ENCODE data around the gene ASIC3.

Gene ASIC3

DNA sequence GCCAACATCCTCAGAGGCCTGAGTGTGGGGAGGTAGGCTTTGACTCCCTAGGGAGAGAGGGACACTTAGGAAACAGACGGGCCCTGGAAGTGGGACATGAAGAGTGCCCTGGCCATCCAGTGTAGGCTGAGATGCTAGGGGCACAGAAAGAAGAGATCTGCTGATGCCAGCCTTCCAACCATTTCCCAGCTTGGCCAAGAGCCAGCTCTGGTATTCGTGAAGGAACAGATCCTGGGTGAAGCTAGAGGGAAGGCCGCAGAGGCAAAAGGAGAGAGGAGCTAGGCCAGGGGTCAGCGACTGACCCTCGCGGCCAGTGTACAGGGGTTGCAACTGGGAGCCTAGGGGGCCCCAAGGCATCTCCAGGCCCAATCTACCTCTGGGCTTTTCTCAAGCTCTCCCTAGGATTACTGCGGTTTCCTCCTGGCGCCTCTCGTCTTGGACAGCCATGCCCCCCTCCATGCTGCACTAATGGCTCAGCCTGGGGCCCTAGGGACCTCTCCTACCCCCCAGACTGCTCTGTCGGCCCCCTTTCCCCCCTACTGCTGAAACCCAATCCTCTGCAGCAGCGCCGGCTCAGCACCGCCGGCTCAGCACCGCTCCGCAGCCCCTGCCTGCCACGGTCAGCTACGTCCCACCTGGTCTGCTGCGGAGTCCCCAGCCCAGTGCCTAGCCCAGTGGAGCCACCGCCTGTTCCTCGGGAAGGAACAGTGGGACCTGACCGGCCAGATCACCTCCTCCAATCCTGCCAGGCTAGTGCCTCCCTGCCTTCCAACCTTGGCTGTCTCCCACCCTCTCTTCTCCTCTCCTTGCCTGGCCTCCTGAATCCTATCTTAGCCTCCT is at the start of gene ASIC3:
TSS of gene ASIC3 (plus strand) at position 556 of the 840 bp plus-strand sequence. CDS start 355 bp downstream, outside the sequence.
- Histone ChIP-seq H3K9me3 (ENCODE audit: low read length) (no peaks in the 10 kb centered on the region), H3K4me1 (ENCODE audit: insufficient read depth, low read length) (no peaks in the 10 kb centered on the region), H3K4me3 (ENCODE audit: low read length) (no peak within 1 kb of the TSS), H3K27me3 (ENCODE audit: insufficient read depth, low read length) (no peaks in the 10 kb centered on the region), H2AFZ (ENCODE audit: low read depth, low read length) (no peak within 1 kb of the TSS), H3K36me3 (ENCODE audit: insufficient read depth, low read length) (no peaks in the 10 kb centered on the region)

DNA sequence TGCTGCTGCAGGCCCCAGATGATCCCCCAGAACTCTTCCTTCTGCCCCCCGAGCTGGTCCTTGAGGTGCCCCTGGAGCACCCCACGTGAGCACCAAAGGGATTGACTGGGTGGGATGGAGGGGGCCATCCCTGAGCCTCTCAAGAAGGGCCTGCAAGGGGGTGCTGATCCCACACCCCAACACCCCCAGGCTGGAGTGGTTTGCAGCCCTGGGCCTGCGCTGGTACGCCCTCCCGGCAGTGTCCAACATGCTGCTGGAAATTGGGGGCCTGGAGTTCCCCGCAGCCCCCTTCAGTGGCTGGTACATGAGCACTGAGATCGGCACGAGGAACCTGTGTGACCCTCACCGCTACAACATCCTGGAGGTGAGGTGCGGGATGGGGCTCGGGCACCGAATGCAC is 49.3 kb upstream of the ASIC3 start:
- H2AFZ ChIP-seq (ENCODE audit: low read depth, low read length), result no peak overlapping the region
- no peaks in the 10 kb centered on the region for H3K9me3 ChIP-seq (ENCODE audit: low read length)
- peaks cover 16% of the 10 kb centered on the region for H3K4me1 ChIP-seq (ENCODE audit: insufficient read depth, low read length)
- no peak overlapping the region for H3K4me3 ChIP-seq (ENCODE audit: low read length)
- no peaks in the 10 kb centered on the region for H3K27me3 ChIP-seq (ENCODE audit: insufficient read depth, low read length)
- H3K36me3 ChIP-seq (ENCODE audit: insufficient read depth, low read length), result no peaks in the 10 kb centered on the region

DNA sequence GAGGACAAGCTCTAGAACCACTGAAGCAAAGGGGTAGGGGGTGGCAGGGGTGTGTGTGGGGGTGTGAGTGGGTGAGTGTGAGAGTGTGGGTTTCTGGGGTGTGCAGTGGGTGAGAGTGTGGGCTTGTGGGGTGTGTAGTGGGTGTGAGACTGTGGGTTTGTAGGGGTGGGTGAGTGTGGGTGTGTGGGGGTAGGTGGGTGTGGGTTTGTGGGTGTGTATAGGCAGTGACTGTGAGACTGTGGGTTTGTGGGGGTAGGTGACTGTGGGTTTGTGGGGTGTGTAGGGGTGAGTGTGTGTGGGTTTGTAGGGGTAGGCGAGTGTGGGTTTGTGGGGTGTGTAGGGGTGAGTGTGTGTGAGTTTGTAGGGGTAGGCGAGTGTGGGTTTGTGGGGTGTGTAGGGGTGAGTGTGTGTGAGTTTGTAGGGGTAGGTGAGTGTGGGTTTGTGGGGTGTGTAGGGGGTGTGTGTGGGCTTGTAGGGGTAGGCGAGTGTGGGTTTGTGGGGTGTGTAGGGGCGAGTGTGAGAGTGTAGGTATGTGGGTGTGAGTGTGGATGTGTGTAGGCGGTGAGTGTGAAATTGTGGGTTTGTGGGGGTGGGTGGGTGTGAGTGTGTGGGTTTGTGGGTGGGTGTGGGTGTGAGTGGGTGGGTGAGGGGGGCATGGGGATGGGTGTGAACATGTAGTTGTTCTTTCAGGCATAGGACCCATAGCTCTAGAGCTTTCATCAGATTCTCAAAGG is 48.7 kb upstream of the ASIC3 start:
- Histone ChIP-seq H3K4me3 (ENCODE audit: low read length) (no peak overlapping the region), H3K36me3 (ENCODE audit: insufficient read depth, low read length) (no peaks in the 10 kb centered on the region), H2AFZ (ENCODE audit: low read depth, low read length) (no peak overlapping the region), H3K27me3 (ENCODE audit: insufficient read depth, low read length) (no peaks in the 10 kb centered on the region), H3K4me1 (ENCODE audit: insufficient read depth, low read length) (peaks cover 10% of the 10 kb centered on the region), H3K9me3 (ENCODE audit: low read length) (no peaks in the 10 kb centered on the region)

DNA sequence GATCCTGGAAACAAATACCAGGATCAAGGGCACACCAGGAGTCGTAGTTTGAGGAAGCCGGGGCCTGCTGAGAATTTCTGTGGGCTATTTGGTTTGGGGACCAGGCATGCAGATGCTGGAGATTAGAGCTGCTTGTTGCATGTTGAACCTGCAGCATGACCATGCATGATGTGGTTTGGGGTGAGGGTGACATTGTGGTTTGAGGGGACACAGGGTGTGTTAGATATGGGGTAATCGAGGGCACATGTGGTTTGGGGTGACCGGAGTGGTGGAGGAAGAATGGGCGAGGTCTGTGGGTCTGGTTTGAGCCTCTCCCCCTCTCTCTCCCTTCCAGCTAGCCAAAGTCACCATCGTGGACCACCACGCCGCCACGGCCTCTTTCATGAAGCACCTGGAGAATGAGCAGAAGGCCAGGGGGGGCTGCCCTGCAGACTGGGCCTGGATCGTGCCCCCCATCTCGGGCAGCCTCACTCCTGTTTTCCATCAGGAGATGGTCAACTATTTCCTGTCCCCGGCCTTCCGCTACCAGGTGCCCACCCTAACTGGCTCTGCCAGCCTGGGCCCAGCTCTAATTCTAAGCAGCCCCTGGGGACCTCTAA is 47.3 kb upstream of the ASIC3 start:
- Histone ChIP-seq H2AFZ (ENCODE audit: low read depth, low read length) (no peak overlapping the region), H3K4me1 (ENCODE audit: insufficient read depth, low read length) (peaks cover 5% of the 10 kb centered on the region), H3K27me3 (ENCODE audit: insufficient read depth, low read length) (no peaks in the 10 kb centered on the region), H3K36me3 (ENCODE audit: insufficient read depth, low read length) (no peaks in the 10 kb centered on the region), H3K4me3 (ENCODE audit: low read length) (no peak overlapping the region), H3K9me3 (ENCODE audit: low read length) (no peaks in the 10 kb centered on the region)

DNA sequence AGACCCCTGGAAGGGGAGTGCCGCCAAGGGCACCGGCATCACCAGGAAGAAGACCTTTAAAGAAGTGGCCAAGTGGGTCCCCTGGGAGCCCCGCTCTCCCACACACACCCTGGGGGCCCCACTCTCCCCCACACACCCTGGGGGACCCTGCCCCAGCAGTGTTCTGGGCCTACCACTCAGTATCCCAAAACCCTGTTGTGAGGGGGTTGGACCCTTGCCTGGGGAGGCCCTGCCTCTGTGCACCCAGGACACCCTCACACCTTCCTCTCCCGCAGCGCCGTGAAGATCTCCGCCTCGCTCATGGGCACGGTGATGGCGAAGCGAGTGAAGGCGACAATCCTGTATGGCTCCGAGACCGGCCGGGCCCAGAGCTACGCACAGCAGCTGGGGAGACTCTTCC is 46.8 kb upstream of the ASIC3 start:
- Histone ChIP-seq H3K27me3 (ENCODE audit: insufficient read depth, low read length) (no peaks in the 10 kb centered on the region), H3K9me3 (ENCODE audit: low read length) (no peaks in the 10 kb centered on the region), H2AFZ (ENCODE audit: low read depth, low read length) (no peak overlapping the region)

DNA sequence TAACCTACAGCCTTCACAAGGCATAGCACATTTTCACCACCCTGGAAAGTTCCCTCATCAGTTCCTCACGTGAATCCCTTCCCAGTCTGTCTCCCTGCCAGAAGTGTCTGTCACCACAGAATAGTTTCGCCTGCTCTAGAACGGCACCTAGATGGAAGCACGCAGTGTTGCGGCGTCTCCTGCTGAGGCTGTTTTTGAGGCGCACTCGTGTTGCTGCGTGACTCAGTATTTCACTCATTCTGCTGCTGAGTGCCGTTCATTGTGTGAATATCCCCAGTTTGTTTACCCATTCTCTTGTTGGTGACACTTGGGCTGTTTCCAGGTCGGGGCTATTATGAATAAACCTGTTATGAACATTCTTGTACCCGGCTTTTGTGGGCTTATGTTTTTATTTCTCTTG is 44.8 kb upstream of the ASIC3 start:
- no peak overlapping the region for H2AFZ ChIP-seq (ENCODE audit: low read depth, low read length)
- H3K4me3 ChIP-seq (ENCODE audit: low read length), result no peak overlapping the region
- no peaks in the 10 kb centered on the region for H3K36me3 ChIP-seq (ENCODE audit: insufficient read depth, low read length)
- no peaks in the 10 kb centered on the region for H3K9me3 ChIP-seq (ENCODE audit: low read length)
- no peaks in the 10 kb centered on the region for H3K27me3 ChIP-seq (ENCODE audit: insufficient read depth, low read length)
- H3K4me1 ChIP-seq (ENCODE audit: insufficient read depth, low read length), result no peaks in the 10 kb centered on the region

More for the DNA sequence above, 46.8 kb upstream of the ASIC3 start:
- H3K4me1 ChIP-seq (ENCODE audit: insufficient read depth, low read length), result peaks cover 2% of the 10 kb centered on the region
- H3K4me3 ChIP-seq (ENCODE audit: low read length), result no peak overlapping the region
- no peaks in the 10 kb centered on the region for H3K36me3 ChIP-seq (ENCODE audit: insufficient read depth, low read length)

DNA sequence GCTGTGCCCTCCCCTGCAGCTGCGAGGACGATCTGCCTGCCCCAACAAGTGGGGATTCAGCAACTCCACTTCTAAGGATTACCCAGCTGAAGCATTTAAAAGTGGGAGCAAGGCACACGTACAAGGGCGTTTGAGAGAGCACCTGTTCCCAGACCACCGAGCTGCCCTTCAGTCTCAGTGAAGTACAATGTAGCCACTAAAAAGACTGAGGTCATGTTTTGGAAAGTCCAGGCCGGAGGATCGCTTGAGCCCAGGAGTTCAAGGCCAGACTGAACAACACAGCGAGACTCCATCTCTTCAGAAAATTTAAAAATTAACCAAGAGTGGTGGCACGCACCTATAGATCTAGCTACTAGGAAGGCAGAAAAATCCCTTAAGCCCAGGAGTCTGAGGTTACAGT is 42.8 kb upstream of the ASIC3 start:
- H3K27me3 ChIP-seq (ENCODE audit: insufficient read depth, low read length), result no peaks in the 10 kb centered on the region
- H3K9me3 ChIP-seq (ENCODE audit: low read length), result no peaks in the 10 kb centered on the region
- no peak overlapping the region for H2AFZ ChIP-seq (ENCODE audit: low read depth, low read length)
- H3K4me3 ChIP-seq (ENCODE audit: low read length), result no peak overlapping the region
- H3K36me3 ChIP-seq (ENCODE audit: insufficient read depth, low read length), result no peaks in the 10 kb centered on the region
- peaks cover 8% of the 10 kb centered on the region for H3K4me1 ChIP-seq (ENCODE audit: insufficient read depth, low read length)

DNA sequence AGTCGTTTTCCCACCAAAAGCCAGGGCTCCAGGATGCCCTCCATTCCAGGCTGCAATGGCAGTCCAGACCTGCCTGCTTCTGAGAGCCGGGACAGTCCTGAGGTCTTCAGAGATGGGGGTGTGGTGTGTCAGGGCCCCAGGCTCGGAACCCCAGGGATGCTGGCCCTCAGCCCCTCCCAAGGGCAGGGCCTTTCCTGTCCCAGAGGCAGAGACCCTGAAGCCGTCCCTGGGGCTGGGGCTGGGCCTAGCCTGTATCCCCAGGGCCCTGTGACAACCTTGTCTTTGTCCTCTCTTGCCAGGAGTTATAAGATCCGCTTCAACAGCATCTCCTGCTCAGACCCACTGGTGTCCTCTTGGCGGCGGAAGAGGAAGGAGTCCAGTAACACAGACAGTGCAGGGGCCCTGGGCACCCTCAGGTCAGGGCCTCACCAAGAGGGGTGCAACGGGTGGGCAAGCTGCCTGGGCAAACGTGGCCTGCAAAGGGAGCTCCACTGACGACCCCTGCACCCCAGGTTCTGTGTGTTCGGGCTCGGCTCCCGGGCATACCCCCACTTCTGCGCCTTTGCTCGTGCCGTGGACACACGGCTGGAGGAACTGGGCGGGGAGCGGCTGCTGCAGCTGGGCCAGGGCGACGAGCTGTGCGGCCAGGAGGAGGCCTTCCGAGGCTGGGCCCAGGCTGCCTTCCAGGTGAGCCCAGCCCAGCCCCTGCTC is 41.6 kb upstream of the ASIC3 start:
- peaks cover 8% of the 10 kb centered on the region for H3K4me1 ChIP-seq (ENCODE audit: insufficient read depth, low read length)
- no peak overlapping the region for H3K4me3 ChIP-seq (ENCODE audit: low read length)
- H3K27me3 ChIP-seq (ENCODE audit: insufficient read depth, low read length), result no peaks in the 10 kb centered on the region
- no peaks in the 10 kb centered on the region for H3K36me3 ChIP-seq (ENCODE audit: insufficient read depth, low read length)
- no peak overlapping the region for H2AFZ ChIP-seq (ENCODE audit: low read depth, low read length)
- no peaks in the 10 kb centered on the region for H3K9me3 ChIP-seq (ENCODE audit: low read length)

DNA sequence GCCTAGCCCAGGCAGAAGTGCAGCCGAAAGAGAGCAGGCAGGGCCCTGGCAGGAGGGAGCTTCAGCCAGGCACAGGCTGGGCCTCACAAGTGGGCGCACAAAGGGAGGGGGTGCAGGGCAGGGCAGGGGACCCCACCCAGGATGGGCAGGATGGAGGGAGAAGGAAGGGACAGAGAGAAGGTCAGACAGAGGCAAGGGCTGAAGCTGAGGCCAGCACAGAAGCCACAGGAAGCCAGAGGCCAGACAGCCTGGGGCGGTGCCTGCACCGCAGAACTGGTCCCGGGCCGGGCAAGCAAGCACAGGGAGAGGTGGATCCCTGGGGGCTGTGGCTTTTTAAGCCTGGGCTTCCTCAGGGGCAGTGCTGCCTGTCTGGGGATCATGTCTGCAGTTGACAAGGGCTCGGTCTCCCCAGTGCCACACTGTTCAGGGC is 40.8 kb upstream of the ASIC3 start:
- no peaks in the 10 kb centered on the region for H3K36me3 ChIP-seq (ENCODE audit: insufficient read depth, low read length)
- H3K27me3 ChIP-seq (ENCODE audit: insufficient read depth, low read length), result no peaks in the 10 kb centered on the region
- peaks cover 8% of the 10 kb centered on the region for H3K4me1 ChIP-seq (ENCODE audit: insufficient read depth, low read length)
- H3K9me3 ChIP-seq (ENCODE audit: low read length), result no peaks in the 10 kb centered on the region
- no peak overlapping the region for H3K4me3 ChIP-seq (ENCODE audit: low read length)
- no peak overlapping the region for H2AFZ ChIP-seq (ENCODE audit: low read depth, low read length)

DNA sequence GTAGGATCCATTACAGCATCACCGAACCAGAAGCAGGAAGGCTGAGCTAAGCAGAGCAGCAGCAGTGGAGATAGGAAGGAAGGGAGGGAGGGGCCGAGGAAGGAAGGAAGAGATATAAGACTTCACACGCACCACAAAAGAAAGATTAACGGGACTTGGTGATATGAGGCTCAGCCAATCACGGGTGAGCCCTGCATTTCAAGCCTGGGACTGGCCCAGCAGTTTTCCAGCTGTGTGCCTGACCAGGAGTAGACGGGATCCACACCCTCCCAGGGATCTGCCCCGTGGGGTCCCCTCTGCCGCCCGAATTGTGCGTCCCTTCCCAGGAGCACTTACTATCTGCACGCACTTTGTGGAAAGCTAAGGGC is 40.2 kb upstream of the ASIC3 start:
- no peaks in the 10 kb centered on the region for H3K36me3 ChIP-seq (ENCODE audit: insufficient read depth, low read length)
- no peak overlapping the region for H3K4me3 ChIP-seq (ENCODE audit: low read length)
- H2AFZ ChIP-seq (ENCODE audit: low read depth, low read length), result no peak overlapping the region
- H3K9me3 ChIP-seq (ENCODE audit: low read length), result no peaks in the 10 kb centered on the region
- peaks cover 8% of the 10 kb centered on the region for H3K4me1 ChIP-seq (ENCODE audit: insufficient read depth, low read length)
- H3K27me3 ChIP-seq (ENCODE audit: insufficient read depth, low read length), result no peaks in the 10 kb centered on the region

DNA sequence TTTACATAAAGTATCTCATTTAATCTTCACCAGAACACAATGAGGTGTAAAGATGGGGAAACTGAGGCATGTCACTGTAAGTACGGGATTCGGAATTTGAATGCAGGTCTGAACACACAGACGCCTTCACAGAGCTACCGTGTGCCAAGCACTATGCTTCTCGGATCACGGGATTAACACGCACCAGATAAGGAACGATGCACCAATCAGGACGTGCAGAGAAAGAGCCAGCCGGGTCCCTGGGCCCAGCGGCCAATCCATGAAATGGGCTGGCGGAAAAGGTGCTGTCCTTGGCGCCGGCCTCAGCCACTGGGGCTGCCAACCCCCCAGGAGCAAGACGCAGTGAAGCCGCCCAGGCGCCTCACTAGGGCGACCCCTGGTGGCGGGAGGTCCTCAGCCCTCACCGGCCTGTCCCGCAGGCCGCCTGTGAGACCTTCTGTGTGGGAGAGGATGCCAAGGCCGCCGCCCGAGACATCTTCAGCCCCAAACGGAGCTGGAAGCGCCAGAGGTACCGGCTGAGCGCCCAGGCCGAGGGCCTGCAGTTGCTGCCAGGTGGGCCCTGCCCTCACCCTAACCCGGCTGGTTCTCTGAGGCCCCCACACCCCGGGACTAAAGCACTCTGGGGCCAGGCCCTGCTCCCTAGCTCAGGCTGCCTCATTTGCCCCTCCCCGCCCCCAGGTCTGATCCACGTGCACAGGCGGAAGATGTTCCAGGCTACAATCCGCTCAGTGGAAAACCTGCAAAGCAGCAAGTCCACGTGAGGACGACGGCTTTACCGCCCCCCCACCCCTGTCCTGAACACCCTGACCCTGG is 39.6 kb upstream of the ASIC3 start:
- peaks cover 8% of the 10 kb centered on the region for H3K4me1 ChIP-seq (ENCODE audit: insufficient read depth, low read length)
- H3K27me3 ChIP-seq (ENCODE audit: insufficient read depth, low read length), result no peaks in the 10 kb centered on the region
- H3K36me3 ChIP-seq (ENCODE audit: insufficient read depth, low read length), result no peaks in the 10 kb centered on the region
- H3K4me3 ChIP-seq (ENCODE audit: low read length), result no peak overlapping the region
- no peaks in the 10 kb centered on the region for H3K9me3 ChIP-seq (ENCODE audit: low read length)
- H2AFZ ChIP-seq (ENCODE audit: low read depth, low read length), result no peak overlapping the region

DNA sequence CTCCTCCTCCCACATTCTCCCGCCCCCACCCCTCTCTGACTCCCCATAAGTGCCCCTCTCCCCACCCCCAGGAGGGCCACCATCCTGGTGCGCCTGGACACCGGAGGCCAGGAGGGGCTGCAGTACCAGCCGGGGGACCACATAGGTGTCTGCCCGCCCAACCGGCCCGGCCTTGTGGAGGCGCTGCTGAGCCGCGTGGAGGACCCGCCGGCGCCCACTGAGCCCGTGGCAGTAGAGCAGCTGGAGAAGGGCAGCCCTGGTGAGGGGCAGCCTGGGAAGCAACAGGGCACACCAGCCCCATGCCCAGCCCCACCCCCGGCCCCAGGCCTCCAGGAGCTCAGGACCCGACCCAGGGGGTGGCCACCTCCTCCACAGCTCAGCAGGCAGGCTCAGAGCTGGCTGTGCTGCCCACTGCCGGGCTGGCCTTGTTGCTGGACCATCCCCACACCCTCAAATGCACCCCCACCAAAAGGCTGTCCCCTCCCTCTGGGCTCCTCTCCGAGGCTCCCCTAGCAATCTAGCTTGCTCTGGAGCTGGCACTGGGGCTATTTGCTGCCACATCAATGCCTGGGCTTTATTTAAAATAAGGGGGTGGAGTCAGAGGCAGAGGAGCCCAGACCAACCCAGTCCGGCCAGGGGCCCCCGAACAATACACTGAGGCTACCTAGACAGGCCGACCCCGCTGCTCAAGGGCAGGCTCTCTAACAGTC is 38.8 kb upstream of the ASIC3 start:
- Histone ChIP-seq H2AFZ (ENCODE audit: low read depth, low read length) (no peak overlapping the region), H3K4me1 (ENCODE audit: insufficient read depth, low read length) (peaks cover 8% of the 10 kb centered on the region), H3K27me3 (ENCODE audit: insufficient read depth, low read length) (no peaks in the 10 kb centered on the region), H3K4me3 (ENCODE audit: low read length) (no peak overlapping the region), H3K36me3 (ENCODE audit: insufficient read depth, low read length) (no peaks in the 10 kb centered on the region), H3K9me3 (ENCODE audit: low read length) (no peaks in the 10 kb centered on the region)
